DMS 273 (cell line): Measurements from ENCODE around the gene CHST6.

ENCODE experiments used
- DNase-seq: peaks from one replicate; lab custom pipeline; 2025; ENCODE audit not compliant: unreplicated experiment; lab: John Stamatoyannopoulos, UW

The CHST6 gene

DNA sequence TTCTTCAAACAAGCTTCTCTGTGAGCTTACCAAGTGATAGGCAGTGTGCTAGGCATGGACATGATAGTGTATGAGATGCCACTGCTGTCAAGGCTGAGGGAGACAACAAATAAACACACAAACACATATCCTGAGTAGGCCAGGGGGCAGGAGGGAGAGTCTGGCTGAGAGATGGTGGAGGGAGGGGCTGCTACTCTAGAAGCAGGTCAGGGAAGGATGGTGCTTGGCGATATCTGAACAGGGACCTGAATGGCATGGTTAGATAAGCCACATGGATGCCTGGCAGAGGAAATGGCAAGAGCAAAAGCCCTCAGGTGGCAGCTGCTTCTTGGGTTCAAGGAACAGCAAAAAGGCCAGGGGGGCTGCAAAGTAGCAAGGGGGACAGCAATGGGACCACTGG is 8.6 kb upstream of the CHST6 start:
- DNase-seq, result no peak

DNA sequence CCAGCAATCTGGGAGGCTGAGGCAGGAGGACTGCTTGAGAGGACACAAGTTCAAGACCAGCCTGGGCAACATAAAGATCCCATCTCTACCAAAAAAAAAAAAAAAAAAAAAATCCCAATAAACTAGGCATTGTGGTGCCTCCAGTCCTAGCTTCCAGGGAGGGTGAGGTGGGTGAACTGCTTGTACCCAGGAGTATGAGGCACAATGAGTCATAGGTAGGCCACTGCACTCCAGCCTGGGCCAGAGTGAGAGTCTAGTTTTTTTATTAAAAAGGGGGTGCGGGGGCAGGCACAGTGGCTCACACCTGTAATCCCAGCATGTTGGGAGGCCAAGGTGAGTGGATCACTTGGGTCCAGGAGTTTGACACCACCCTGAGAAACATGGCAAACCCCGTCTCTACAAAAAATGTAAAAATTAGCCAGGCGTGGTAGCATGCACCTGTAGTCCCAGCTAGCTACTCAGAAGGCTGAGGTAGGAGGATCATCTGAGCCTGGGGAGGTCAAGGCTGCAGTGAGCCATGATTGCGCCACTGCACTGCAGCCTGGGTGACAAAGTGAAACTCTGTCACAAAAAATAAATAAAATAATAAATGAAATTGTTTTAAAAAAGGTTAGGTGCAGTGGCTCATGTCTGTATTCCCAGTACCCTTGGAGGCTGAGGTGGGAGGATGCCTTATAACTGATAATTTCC is 7.8 kb upstream of the CHST6 start:
- DNase-seq, result no peak

DNA sequence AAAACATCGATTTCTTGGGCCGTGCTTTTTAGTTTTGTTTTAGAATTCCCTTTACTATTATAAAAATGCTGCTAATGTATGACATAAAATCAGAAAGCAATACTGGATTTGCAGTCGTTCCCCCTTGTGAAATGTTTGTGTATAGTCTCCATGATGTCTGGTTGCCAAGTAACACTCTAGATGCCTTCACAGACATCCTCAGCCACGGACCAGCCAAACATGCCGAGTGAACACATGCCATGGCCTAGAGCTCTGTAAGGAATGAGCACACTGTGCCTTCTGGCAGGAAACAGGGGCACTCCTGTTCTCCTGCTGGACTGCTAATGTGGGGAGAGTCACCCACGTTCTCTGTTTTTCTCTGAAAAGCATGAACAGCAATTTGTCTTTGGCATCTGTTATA is 6.6 kb upstream of the CHST6 start:
- DNase-seq, result peak; percentile 56

DNA sequence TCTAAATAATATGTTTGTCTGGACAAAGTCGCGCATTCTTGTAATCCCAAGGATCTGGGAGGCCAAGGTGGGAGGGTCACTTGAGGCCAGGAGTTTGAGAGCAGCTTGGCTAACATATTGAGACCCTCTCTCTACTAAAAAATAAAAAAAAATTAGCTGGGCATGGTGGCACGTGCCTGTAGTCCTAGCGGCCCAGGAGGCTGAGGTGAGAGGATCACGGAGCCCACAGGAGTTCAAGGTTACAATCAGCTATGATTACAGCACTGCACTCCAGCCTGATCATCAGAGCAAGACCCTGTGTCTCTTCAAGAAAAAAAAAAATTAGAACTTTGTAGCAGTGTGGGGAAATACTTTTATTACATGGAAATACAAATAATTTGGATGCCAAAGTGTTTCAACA is 6.1 kb upstream of the CHST6 start:
- no peak for DNase-seq

DNA sequence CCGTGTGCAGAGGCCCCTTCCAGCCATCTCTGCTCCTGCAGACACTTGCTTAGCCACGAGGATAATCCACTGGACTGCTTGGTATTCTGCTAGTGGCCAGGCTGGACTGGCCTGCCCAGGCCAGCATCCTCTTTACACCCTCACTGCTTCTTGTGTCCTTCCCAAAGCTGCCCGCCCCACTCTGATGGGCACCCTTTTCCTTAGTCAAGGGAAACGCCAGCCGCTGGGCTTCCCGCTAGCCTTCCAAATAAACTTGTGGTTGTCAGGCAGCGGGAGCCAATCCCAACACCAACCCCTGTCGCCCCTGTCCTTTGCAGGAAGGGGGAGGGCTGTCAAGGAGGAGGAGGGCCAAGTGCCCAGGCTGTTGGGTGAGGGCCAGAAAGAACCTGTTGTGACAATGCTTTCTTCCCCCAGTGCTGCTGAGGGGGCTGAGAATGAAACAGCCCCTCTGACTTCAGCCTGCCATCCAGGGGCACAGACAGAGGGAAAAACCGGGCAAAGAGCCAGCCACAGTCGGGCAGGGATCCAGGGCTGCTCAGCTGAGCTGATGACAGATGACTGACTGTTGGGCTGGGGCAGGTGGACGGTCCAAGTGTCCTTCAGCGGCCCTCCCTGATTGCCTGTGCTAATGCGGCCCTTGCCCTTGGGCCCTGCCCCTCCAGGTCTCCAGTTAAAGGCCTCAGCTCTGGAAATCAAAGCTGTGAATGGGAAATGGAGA is 3.5 kb upstream of the CHST6 start:
- peak; percentile 81 for DNase-seq

DNA sequence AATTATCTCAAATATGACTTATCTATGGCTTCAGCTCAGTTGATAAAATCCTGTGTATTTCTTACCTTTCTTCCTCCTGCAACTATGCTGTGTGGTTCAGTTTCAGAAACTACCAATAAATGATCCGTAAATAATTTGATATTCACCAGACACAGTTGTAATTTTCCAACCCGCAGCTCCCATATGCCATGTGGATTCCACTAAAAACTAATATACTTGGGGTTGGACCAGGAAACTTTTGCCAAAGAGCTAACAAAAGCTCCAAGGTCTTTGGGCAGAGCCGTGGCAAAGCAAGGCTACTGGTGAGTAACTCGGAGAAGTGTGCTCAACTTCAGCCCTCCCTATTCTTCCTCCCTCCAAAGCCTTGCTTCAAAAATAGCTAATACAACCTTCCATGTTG is 2.3 kb upstream of the CHST6 start:
- DNase-seq, result peak; percentile 67

DNA sequence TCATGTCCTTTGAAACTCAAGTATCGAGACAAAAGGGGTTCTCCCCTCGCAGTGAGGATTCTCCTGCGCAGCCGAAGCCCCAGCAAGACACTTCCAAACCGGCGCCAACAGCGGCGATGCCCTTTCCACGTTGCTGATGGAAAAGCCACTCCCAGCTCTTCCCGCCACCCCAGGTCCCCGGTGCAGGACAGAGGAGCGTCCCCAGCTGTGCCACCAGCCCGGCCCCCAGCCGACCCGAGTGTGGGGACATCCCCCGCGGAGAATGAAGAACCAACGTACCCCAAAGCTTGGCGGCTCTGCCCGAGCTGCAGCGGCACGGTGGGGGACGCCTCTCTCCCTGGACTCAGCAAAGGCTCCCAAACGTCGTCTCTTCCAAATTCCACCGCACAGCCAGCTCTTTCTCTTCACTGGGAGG is 573 bp downstream of the CHST6 start:
- peak; percentile 47 for DNase-seq

DNA sequence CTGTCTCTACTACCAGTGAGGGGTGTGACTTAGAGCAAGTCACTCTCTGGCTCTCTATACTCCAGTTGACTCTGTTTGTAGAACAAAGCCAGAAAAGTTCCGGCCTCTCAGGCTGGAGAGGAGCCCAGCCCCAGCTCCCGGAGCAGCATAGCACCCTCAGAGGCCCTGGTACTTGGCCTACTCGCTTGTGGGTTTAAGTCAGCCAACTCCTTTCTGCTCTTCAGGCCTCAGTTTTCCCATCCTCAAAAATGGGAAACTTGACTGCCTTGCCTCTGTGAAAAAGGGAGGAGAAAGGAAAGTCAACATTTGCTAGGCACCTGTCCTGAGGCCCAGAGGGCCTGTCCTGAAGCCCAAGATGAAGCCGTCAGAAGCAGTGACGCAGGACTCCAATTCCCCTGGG is 1.1 kb downstream of the CHST6 start:
- DNase-seq, result no peak

DNA sequence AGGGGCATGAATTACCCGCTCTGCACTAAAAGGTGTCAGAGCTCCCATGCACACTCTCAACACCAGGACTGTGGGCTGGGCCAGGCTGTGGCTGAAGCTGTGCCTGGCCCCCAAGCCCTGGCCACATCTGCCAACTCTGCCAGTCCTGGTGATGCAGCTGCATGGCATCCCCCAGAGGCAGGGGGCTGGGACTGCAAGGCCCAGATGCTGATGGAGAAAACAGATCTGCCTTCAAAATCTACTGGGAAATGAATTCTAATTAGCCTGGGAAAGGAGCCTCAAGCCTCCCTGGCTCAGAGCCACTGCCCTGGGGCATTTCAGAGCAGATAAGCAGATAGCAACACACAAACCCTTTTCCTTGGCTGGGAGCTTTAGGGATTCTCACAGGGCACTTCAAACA is 3.4 kb downstream of the CHST6 start:
- peak; percentile 95 for DNase-seq

DNA sequence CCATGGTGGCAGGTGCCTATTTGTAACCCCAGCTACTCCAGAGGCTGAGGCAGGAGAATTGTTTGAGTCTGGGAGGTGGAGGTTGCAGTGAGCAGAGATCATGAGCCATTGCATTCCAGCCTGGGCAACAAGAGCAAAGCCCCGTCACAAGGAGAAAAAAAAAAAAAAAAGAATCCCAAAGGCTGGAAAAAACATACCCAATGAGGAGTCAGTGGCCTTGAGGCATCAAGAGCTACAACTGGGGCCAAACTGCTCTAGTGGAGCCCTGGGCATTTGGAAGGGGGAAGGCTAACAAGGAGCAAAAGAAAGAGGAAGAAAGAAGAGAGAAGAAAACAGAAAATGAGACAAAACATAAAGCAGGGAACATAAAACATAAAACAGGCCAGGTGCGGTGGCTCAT is 6.9 kb downstream of the CHST6 start:
- no peak for DNase-seq

DNA sequence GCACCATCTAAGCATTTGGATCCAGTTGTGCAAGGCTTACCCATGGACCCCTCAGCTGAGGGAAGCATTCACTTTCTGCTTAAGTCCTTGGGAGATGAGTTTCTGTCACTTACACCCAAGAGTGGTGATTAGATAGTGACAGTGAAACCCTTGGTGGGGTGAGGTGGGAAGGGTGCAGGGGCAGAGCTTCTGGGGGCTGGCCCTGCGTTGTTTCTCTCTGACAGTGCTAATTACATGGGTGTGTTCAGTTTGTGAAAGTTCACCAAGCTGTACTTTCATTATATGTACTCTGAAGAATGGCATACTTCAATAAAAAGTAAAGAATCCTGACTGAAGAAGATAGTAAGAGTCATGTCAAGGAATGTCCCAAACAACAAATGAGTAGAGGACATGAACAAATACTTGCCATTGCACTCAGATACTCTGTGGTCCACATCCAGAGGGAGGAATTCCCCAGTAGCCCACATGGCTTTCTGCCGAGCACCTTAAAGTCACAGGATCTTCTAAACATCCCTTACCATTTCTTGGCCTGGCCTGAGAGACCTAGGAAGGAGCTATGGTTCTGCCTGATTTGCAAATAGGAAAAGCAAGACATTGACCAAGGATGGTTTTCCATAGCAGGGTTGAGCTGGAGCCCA is 8.4 kb downstream of the CHST6 start:
- DNase-seq, result no peak

DNA sequence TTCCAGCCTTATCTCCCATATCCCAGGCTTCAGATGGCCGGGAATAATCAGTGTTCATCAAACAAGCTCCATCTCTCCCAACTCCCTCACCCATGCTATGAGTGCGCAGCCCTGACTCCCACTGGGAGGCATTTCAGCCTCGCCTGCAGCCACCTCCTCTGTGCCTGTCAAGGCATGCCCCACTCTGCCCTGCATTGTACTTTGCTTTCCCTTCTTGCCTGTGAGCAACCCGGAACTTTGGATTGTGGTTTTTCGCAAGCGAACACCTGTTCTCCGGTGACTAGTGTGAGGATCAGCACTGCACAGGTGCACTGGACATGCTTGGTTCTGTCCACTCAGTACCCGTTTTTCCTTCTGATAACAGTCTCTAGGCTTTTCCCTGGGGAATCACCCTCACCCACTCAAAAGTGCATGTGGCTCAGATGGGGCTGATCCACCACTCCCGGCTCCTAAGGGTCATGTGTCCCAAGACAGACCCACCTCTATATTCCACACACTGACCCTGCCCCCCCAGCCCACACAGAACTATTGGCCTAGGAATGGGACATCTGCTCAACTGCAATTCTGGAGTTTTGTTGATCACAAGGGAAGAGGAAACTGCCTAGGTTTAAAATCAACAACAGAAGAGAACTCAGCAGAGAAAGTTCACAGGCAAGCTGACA is 9.1 kb downstream of the CHST6 start:
- peak; percentile 59 for DNase-seq

DNA sequence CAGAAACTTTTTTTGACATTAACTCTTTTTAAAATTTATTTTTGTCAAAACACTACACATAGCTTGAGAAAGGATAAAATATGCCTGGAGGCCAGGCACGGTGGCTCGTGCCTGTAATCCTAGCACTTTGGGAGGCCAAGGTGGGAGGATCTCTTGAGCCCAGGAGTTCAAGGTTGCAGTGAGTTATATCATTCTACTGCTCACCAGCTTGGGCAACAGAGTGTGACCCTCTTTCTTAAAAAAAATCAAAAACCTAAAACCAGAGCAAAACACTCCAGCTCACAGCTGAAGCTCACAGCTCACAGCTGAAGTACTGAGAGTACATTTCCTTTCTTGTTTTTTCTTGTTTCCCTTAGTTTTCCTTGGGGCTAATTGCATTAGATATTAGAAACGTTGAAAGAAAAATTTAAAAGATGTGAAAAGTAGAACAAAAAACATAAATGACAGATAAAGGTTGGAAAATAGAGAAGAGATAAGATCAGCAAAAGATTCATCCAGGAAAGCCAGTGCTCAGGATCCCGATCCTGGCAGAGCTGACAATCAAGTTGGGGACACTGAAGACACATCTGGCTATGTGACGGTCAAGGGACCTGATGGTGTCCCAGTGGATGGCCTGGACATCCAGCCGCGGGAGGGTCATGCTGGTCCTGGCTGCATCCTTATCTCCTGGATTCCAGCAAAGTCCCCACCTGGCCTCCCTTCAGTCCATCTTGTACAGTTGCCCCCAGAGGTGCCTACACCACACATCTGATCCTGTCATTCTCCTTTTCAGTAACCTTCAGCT is 9.8 kb downstream of the CHST6 start:
- DNase-seq, result no peak

DNA sequence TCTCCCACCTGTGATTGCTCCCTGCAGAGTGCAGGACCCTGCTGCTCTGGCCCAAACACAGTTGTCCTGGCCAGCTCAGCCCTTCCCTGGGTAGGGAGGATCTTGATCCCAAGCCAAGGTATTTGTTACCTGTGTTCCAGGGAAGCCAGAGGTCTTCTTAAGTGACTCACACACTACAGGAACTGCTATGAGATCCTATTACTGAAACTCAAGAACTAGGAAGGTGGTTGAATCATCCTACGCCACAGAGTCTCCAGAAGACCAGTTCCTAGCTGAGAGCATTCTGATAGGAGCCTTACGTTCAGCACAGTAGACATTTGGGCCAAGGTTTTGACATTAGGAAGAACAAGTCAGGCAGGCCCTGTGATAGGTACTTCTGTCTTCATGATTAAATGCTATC is 12.0 kb downstream of the CHST6 start:
- DNase-seq, result no peak

DNA sequence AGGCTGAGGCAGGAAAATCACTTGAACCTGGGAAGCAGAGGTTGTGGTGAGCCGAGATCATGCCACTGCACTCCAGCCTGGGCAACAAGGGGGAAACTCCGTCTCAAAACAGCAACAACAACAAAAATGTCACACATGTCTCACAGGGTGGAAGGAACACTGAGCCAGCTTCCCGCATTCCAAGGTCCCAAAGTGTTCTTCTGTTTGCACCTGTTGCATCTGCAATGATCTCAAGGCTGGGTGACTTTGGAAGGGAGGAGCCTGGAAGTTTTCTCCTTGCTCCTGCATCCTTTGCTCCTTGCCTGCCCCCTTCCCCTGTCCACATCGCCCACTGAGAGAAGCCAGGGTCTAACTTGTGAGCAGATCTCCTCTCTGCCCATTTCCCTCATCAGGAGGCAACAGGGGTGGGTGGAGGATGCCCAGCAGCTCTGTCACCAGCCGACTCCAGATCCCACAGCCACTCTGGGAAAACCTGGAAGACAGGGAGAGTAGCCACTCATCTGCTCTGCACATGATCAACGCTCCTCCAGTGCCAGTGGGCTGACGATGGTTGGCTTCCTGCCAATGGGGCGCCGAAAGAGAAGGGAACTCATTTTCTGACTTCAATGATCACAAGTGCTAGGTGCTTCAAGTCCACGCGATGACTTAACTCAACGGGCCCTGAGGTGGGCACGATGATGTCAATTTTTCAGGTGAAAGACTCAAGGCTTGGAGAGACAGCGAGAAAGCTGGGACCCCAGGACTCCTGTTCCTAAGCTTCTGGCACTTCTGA is 12.6 kb downstream of the CHST6 start:
- peak; percentile 29 for DNase-seq

DNA sequence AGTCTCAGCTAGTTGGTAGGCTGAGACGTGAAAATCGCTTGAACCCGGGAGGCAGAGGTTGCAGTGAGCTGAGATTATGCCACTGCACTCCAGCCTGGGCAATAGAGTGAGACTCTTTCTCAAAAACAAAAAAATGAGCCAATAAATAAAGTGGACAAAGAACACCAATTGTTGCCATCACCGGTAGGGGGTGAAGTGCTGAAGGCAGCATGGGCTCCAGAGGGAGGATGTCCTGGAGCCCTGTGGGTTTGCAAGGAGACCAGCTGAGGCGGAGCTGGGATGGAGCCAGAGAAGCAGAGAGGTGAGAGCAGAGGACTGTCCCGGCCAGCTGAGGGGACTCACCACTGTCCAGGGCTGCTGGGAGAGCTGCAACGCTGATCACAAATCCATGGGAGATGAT is 13.8 kb downstream of the CHST6 start:
- peak; percentile 46 for DNase-seq

DNA sequence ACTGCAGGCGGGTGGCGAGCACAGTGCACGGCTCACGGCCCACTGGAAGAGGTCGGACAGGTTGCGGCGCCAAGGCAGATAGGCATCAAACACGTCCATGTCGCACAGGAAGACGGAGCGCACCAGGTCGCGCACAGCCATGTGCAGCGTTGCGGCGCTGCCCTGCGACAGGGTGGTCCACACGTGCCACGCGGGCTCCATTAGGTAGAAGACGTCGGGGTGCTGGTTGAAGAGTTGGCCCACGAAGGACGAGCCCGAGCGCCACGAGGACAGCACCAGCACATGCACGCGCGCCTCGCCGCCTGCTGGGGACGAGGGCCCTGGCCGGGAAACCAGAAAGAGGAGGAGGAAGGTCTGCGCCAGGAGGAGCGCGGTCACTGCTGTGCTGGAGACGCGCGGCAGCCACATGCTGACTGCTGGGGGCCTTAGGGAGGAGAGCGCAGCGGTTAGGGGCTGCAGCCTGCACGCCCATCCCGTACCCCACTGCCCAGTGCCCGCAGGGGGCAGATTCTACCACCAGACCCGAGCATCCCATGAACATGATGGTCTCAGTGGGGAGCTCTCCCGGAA is 15.7 kb downstream of the CHST6 start:
- DNase-seq, result no peak

DNA sequence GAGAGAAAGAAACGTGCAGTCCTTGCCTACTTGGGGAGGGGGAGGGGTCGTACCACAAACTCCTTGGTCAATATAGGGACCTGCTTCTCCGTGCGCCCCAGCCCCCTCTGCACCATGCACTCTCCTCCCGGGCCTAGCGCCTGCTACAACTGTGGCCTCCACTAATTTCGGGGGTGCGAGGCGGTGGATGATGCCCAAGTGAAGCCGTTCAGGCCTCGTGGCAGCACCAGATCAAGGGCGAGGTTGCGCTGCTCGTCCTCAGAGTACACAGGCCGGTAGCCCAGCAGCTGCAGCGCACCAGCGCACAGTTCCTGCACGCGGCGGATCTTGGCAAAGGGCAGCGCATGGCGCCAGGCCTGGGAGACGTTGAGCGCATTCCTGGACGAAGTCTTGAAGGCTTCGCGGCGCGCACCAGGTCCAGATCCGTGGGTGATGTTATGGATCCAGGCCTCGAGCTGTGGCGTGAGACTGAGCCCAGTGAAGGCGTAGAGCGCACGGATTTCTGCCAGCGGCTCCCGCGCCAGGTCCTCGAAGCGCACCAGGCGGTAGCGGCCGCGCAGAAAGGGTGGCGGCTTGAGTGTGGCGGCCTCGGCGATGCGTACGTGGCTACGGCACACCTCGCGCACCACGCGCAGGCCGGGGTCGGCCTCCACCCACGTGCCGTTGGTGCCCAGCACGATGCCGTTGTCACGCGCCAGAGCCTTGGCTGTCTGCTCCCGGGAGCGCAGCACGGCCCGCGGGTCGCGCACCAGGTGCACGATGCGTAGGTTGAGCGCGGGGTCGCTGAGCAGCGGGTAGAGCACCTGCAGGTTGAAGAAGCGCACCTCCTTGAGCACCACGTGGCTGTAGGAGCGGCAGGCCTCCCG is 16.5 kb downstream of the CHST6 start:
- DNase-seq, result no peak
